GM10248 (cell line): ENCODE data around the gene NPAS2.

Experiments
- CTCF ChIA-PET: fragments of 300-600 bp; sonication (Branson Sonifier 250); formaldehyde crosslinking; extraction: SDS; loops from one replicate; lab custom pipeline; 2021; ENCODE audit warnings: antibody characterized with exemption; lab: Yijun Ruan, JAX
- POLR2A ChIA-PET: fragments of 350-650 bp; sonication (Branson Sonifier 250); formaldehyde crosslinking; extraction: SDS; loops from one replicate; lab custom pipeline; 2020; ENCODE audit warnings: antibody characterized with exemption; lab: Yijun Ruan, JAX
- DNase-seq: peaks from one replicate; pipeline ENCODE4 v3.0.0; 2012; ENCODE audit errors: extremely low spot score
- TF ChIP-seq, protein P1 (sequence below): IDR thresholded peaks from 2 replicates; pipeline ENCODE4 v1.5.1; 2012; ENCODE audit warnings: mild to moderate bottlenecking, low read depth; ENCODE audit errors: extremely low read depth, missing control alignments, control extremely low read depth

The NPAS2 gene

DNA sequence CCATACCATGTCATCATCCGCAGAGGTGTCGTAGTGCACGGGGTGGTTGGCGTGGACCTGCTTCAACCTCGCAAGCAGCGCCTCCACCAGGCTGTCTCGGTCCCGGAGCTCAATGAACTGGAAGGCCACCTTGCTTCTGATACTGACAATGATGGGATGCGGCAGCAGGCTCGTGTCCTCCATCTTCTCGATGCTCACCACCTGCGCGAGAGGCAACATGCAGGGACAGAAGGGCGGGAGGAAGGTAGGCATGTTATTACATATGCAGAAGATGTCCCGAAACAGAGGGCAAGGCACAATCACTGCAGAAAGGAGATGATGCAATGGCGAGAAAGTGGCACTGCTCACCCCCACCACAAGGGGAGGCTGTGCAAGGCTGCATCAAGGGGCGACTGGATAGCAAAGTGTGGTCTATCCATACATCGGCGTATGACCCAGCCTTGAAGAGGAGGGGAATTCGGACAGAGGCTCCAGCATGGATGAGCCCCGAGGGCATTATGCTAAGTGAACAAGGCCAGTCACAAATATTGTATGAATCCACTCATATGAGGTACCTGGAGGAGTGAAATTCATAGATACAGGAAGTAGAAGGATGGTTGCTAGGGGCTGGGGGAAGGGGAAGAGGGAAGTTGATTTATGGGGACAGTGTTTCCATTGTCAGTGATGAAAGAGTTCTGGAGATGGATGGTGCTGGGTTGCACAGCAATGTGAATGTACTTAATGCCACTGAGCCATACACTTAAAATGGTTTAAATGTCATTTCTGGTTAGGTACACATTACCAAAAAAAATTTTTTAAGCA lies 218.7 kb downstream of the NPAS2 start:
- CTCF ChIA-PET = interaction anchor here (3.5 to 4.3 kb wide), 2 partner anchors 11 to 113 kb away, joined by 23 to 60 read pairs; partner anchors contain the start of gene TBC1D8
- DNase-seq = no peak
- TF ChIP-seq, protein P1, sequence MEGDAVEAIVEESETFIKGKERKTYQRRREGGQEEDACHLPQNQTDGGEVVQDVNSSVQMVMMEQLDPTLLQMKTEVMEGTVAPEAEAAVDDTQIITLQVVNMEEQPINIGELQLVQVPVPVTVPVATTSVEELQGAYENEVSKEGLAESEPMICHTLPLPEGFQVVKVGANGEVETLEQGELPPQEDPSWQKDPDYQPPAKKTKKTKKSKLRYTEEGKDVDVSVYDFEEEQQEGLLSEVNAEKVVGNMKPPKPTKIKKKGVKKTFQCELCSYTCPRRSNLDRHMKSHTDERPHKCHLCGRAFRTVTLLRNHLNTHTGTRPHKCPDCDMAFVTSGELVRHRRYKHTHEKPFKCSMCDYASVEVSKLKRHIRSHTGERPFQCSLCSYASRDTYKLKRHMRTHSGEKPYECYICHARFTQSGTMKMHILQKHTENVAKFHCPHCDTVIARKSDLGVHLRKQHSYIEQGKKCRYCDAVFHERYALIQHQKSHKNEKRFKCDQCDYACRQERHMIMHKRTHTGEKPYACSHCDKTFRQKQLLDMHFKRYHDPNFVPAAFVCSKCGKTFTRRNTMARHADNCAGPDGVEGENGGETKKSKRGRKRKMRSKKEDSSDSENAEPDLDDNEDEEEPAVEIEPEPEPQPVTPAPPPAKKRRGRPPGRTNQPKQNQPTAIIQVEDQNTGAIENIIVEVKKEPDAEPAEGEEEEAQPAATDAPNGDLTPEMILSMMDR = peak; percentile 41
- POLR2A ChIA-PET = no interaction called here

DNA sequence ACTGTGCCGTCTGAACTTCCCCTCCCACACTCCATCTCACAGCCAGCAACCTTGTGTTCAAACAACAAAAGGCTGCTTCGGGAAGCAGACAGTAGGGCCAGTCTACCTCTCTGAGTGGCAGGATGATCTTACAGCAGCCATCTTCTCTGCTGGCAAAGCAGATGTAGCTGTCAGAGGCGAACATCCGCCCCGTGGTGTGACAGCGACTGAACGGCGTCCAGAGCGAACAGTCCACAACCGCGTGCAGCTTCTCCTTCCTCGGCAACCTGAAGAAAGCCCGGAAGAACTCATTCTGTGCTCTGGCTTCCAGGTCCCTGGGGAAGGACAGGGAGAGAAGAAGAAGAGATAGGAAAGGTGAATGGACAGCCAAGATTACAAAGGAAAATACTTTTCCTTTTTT lies 220.1 kb downstream of the NPAS2 start:
- ChIA-PET POLR2A (no interaction called here), CTCF (interaction anchor here (1.0 kb wide), 1 partner anchor 110 kb away, joined by 3 read pairs; no protein-coding TSS in a partner anchor)
- DNase-seq = no peak
- TF ChIP-seq, protein P1 = no peak

DNA sequence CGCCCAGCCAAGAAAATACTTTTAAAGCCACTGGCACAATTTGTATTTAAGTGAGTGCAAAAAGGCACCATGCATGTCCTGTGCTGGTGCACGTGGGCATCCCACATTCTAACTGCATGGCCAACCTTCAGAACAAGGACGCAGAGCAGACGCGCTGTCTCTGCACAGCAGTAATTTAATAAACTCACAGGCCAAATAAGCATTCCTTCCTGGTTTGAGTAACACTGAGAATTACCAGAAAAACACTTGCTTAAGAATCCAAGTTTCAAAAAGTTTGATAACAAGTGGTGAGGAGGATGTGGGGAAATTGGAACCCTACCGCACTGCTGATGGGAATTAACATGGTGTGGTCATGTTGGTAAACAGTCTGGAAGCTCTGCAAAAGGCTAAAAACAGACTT lies 220.8 kb downstream of the NPAS2 start:
- ChIA-PET POLR2A (no interaction called here), CTCF (interaction anchor here (0.7 kb wide), 1 partner anchor 44 kb away, joined by 3 read pairs; no protein-coding TSS in a partner anchor)
- TF ChIP-seq, protein P1 = no peak
- no peak for DNase-seq

DNA sequence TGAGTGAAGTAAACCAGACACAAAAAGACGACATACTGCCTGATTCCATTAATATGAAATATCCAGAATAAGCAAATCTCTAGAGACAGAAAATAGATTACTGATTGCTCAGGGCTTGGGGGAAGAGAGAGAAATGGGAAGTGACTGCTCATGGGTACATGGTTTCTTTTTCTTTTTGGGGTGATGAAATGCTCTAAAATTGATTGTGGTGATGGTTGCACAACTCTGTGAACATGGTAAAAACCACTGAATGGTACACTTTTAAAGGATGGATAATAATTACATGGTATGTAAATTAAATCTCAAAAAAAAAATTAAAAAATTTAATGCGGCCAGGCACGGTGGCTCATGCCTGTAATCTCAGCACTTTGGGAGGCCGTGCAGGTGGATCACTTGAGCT lies 221.5 kb downstream of the NPAS2 start:
- ChIA-PET CTCF (interaction anchor here (0.7 kb wide), 1 partner anchor 43 kb away, joined by 3 read pairs; no protein-coding TSS in a partner anchor), POLR2A (no interaction called here)
- DNase-seq = no peak
- TF ChIP-seq, protein P1 = no peak

DNA sequence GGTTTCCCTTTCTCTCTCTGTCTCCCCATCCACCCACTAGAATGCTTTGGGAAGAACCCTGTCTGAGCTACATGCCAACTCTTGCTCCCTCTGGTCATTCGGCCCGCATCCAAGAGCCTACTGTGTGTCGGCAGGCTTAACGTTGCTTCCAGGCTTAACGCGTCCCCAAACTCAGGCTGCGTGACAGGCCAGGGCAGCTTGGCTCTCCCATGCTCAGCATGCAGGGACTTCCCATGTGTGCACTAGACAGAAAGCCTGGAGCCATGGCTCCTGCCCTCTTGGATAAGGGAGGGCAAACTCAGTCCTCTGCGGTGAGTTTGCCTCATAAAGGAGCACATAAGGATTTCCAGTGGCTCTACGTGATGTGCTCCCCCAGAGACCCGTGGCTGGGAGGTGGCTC lies 225.4 kb downstream of the NPAS2 start:
- CTCF ChIA-PET = interaction anchor here (0.9 to 2.4 kb wide), 6 partner anchors 10 to 107 kb away, joined by 3 to 11 read pairs (median 4); no protein-coding TSS in a partner anchor
- POLR2A ChIA-PET = no interaction called here

More for the DNA sequence above, 225.4 kb downstream of the NPAS2 start:
- TF ChIP-seq, protein P1 = no peak
- no peak for DNase-seq
